AG10803 (cell line): Measurements from ENCODE around the gene RSPO3.

Experiments
- DNase-seq: peaks from one replicate; pipeline ENCODE4 v3.0.0; 2010; ENCODE audit warnings: low read depth
- H3K4me3 ChIP-seq: 2 replicates; pipeline ENCODE4 v1.5.1; 2011; ENCODE audit warnings: mild to moderate bottlenecking, low read length, control low read depth
- TF ChIP-seq, protein P1 (sequence below): conservative IDR thresholded peaks from 2 replicates; pipeline ENCODE4 v1.5.1; 2011; ENCODE audit warnings: mild to moderate bottlenecking, low read length, control low read depth, inconsistent platforms

Gene RSPO3

DNA sequence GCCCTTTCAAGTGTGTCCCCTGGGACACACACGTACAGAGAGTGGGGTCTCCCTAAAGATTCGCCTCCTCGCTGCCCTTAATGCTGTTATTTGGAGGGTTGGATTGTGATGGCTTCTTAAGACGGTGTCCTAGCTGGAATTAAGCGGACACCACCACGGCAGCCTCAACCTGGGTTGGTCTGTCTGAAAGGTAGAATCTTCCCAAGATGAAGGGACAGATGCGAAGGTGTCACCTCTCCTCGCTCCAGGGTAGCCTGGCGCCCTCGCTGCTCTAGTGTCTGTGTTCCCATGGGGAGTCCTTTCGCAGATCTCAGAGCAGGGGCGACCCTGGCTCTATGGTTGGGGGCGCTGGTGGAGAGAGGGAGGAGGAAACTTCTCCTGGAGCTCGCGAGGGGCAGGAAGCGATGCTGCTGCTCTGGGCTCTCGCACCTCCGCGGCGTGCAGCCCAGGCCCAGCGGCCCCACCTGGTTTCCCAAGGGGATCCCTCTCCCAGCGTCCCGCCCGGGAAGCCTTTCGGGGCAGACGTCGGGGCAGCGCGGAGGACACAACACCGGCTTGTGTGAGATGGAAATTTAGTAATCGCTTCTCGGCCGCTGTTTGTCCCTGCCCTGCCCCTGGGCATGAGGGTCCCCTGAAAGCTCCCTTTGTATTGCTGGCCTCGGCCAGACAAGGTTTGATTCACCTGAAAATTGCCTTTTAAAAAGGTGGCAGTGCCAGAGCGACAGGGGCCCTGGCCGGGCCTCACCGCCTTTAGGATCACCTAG lies 1.7 kb downstream of the RSPO3 start:
- H3K4me3 ChIP-seq = peak overlapping the region; percentile 59
- DNase-seq = no peak
- TF ChIP-seq, protein P1, sequence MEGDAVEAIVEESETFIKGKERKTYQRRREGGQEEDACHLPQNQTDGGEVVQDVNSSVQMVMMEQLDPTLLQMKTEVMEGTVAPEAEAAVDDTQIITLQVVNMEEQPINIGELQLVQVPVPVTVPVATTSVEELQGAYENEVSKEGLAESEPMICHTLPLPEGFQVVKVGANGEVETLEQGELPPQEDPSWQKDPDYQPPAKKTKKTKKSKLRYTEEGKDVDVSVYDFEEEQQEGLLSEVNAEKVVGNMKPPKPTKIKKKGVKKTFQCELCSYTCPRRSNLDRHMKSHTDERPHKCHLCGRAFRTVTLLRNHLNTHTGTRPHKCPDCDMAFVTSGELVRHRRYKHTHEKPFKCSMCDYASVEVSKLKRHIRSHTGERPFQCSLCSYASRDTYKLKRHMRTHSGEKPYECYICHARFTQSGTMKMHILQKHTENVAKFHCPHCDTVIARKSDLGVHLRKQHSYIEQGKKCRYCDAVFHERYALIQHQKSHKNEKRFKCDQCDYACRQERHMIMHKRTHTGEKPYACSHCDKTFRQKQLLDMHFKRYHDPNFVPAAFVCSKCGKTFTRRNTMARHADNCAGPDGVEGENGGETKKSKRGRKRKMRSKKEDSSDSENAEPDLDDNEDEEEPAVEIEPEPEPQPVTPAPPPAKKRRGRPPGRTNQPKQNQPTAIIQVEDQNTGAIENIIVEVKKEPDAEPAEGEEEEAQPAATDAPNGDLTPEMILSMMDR = no peak

DNA sequence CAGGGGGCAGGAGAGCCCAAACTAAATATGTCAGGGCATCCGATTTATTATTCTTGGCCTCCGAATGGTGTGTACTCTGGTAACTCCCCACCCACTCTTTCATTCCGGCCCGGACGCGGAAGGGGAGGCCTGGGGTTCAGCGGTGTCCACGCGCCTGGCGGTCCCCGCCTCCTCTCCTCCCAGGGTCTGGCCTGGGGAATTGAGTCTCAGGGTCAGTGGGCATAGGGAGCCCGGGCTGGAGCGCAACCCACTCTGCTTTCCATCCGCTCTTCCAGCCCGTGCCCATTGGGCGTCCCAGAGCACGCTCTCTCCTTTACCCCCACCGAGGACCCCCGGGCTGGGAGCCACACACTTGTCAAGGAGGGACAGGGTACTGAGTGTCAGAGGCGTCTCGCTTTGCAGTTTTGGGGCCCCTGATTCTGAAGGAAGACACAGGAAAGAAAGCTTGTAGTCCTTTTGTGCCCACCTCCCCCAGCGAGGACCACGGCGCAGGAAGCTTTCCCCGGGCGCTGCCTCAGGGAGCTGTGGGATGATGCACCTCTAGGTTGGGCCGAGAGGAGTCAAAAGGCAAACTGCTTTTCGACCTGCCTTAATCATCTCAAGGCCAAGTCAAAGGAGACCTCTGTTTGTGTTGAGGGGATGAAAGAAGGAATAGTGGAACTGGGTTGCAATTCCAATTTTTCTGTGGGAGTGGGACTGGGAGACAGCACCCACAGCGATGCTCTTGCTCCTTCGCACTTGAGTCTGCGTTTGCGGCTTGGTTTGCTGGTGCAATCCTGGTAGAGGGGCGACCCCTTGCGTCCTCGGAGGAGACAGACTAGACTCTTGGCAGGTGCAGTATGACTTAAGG lies 2.5 kb downstream of the RSPO3 start:
- H3K4me3 ChIP-seq = peak overlapping the region; percentile 27
- TF ChIP-seq, protein P1 = peak; percentile 98
- DNase-seq = peak; percentile 83

DNA sequence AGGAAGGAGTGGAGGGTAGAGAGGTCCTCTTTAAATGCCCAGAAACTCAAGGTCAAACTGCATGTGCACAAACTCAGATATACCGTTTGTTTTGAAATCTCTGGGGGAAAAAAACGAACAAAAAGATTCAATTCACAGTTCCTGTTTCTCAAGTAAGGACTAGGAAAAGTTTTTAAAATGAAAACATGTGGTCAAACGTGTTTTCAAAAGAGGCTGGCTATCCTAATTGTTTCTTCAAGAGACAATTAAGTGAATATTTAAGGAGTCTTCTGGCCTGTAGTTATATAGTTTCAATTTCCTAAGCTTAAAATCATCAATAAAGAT lies 3.1 kb downstream of the RSPO3 start:
- H3K4me3 ChIP-seq = no peak overlapping the region
- TF ChIP-seq, protein P1 = no peak
- no peak for DNase-seq

DNA sequence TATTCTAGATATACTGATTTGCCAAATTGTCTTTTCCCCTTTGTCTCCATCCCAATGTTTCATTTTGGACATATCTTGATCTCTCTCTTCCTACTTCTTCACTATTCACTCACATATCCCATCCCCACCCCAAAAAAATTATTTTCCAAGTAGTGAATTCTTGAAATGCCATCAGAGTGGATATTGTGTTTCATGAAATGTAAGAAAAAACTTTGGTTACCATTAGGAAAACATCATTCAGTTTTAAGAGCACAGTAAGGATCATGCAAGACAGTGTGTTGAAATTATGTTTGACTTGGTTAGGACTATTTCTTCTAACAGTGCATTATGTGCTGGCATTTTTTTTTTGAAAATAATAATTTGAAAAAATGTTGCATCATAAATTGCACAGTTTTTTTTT lies 5.7 kb downstream of the RSPO3 start:
- no peak overlapping the region for H3K4me3 ChIP-seq
- no peak for DNase-seq
- TF ChIP-seq, protein P1 = no peak

DNA sequence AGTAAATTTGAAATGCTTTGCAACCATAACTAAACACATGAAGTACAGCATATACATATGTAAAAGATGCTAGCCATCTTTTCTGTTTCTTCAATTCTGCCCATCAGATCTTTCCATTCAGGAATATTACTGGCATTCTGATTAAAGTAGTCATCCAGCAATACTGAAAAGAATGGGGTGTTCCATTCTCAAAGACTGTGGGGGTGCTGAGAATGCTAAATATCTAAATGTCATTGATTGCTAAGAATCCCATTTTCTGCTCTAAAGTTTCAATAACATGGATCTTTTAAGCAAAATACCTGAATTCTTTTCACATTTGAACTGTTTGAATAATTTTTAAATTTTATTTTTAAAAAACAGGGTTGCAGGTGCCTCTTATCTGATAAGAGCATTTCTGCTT lies 6.2 kb downstream of the RSPO3 start:
- DNase-seq = no peak
- TF ChIP-seq, protein P1 = no peak
- H3K4me3 ChIP-seq = no peak overlapping the region

DNA sequence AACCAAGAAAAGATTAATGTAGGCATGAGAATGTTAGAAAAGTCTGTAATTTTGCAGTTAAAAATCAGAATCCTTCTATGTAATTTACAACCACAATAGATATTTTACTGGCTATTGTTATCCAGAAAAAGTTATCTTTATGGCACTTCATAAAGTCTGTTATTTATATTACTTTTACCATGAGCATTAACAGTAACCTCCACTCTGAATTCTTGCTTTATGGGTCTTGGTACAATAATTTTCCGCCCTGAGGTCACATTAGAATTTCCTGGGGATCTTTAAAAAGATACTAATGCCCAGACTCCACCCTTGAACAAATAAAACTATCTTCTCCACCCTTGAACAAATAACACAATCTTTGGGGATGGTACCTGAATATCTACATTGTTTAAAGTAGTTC lies 9.6 kb downstream of the RSPO3 start:
- no peak for DNase-seq
- TF ChIP-seq, protein P1 = no peak
- H3K4me3 ChIP-seq = no peak overlapping the region

DNA sequence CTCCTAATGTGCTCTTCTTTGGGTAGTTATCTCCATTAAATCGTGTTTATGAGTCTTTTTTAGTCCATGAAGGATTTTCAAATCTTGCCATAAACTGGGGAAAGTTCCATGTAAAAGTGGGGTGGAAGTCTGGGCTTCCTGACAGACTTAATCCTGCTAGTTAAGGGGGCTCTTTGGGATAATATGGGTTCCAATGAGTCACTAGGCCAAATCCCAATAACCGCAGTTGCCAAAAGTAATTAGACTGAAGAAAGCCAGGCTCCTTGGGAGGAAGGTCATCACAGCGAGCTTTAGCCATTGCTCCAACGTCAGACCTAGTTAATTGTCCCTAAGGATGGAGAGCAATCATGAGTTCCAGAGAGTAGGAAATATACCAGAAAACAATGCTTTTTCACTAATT lies 10.8 kb downstream of the RSPO3 start:
- TF ChIP-seq, protein P1 = no peak
- H3K4me3 ChIP-seq = no peak overlapping the region
- DNase-seq = no peak
